CD4-positive, alpha-beta T cell (primary cell): ENCODE measurements around the gene STX1B. TPM values are rescaled to one million over a fixed set of nuclear protein-coding genes. Genes with fewer than 3 reads are reported as not detected.

Source experiments
- ATAC-seq: fragments of 200-7000 bp; cut with Tn5 transposase; one replicate; pipeline ENCODE4 v1.10.0; 2022; ENCODE audit warnings: mild to moderate bottlenecking; ENCODE audit not compliant: poor library complexity
- CTCF ChIA-PET: fragments of 350-600 bp; sonication (Branson Sonifier 250); formaldehyde crosslinking; loops from one replicate; lab custom pipeline; 2021; ENCODE audit warnings: antibody characterized with exemption, inconsistent platforms; lab: Charles Lee
- POLR2A ChIA-PET: fragments of 350-600 bp; sonication (Branson Sonifier 250); formaldehyde crosslinking; loops from one replicate; lab custom pipeline; 2021; ENCODE audit warnings: antibody characterized with exemption, inconsistent platforms; lab: Charles Lee
- DNase-seq, 14 experiments: peaks; one replicate each; pipeline ENCODE4 v3.0.0-alpha.2; 2013 to 2020; ENCODE audit warnings: mixed read lengths in 2 of 14
- H3K27ac ChIP-seq, 2 donors: one replicate each; pipeline versions ENCODE4 v1.5.1 to v1.7.0; 2013; ENCODE audit warnings: low read length in 2 of 2, low read depth in 1 of 2, mild to moderate bottlenecking in 1 of 2
- H3K27me3 ChIP-seq, 2 experiments: 1 replicate in 1 of 2; 2 replicates in 1 of 2; pipeline versions ENCODE4 v1.6.1 to v1.7.0; 2013; ENCODE audit warnings: low read length in 2 of 2, control low read depth in 1 of 2, mild to moderate bottlenecking in 1 of 2, moderate library complexity in 1 of 2; ENCODE audit not compliant: insufficient read depth in 2 of 2, control insufficient read depth in 1 of 2
- H3K36me3 ChIP-seq: one replicate; pipeline ENCODE4 v1.6.1; 2013; ENCODE audit warnings: low read length, control low read depth; ENCODE audit not compliant: insufficient read depth
- H3K4me1 ChIP-seq: one replicate; pipeline ENCODE4 v1.6.1; 2013; ENCODE audit warnings: low read length, control low read depth; ENCODE audit not compliant: insufficient read depth
- H3K4me3 ChIP-seq: one replicate; pipeline ENCODE4 v1.5.1; 2013; ENCODE audit warnings: mild to moderate bottlenecking, low read length, moderate library complexity
- H3K9me3 ChIP-seq, 2 experiments: 1 replicate in 1 of 2; 2 replicates in 1 of 2; pipeline versions ENCODE4 v1.6.1 to v1.7.0; 2013; ENCODE audit warnings: low read length in 2 of 2, mild to moderate bottlenecking in 2 of 2, control low read depth in 1 of 2, moderate library complexity in 1 of 2; ENCODE audit not compliant: control insufficient read depth in 1 of 2, insufficient read depth in 1 of 2
- H3K27ac Mint-ChIP-seq: one replicate; pipeline ENCODE4 v1.8.0; 2020; ENCODE audit warnings: mixed read lengths
- H3K27me3 Mint-ChIP-seq: one replicate; pipeline ENCODE4 v1.8.0; 2021; ENCODE audit warnings: mixed read lengths
- H3K36me3 Mint-ChIP-seq: one replicate; pipeline ENCODE4 v1.8.0; 2021; ENCODE audit warnings: low read depth, mixed read lengths
- H3K4me1 Mint-ChIP-seq: one replicate; pipeline ENCODE4 v1.8.0; 2021; ENCODE audit warnings: low read depth, mixed read lengths
- H3K4me3 Mint-ChIP-seq: one replicate; pipeline ENCODE4 v1.8.0; 2020; ENCODE audit warnings: mild to moderate bottlenecking, mixed read lengths
- H3K9me3 Mint-ChIP-seq: one replicate; pipeline ENCODE4 v1.8.0; 2020; ENCODE audit warnings: mixed read lengths
- intact Hi-C, 2 experiments: fragments of 100-400 bp; cut with DNase I in 1 of 2; cut with micrococcal nuclease in 1 of 2; formaldehyde crosslinking; loops; one replicate each; pipeline versions ENCODE4 v1.15.1 to v1.9.0; 2023 to 2025; cut with DNase I, micrococcal nuclease
- total RNA-seq, 174 experiments: library from RNA in 2 of 174; stranded (reverse) in 2 of 174; gene quantifications; one replicate each; pipeline ENCODE4 v1.2.3 and lab custom pipeline; 2021 to 2026
- TF ChIP-seq, protein P1 (sequence below): fragments of 200-600 bp; IDR thresholded peaks from one replicate; pipeline ENCODE4 v1.8.0; 2022; ENCODE audit warnings: antibody characterized with exemption, mild to moderate bottlenecking

Gene STX1B
- total RNA-seq, 2 experiments from 2014 or later: 2.9 to 3.1 TPM

DNA sequence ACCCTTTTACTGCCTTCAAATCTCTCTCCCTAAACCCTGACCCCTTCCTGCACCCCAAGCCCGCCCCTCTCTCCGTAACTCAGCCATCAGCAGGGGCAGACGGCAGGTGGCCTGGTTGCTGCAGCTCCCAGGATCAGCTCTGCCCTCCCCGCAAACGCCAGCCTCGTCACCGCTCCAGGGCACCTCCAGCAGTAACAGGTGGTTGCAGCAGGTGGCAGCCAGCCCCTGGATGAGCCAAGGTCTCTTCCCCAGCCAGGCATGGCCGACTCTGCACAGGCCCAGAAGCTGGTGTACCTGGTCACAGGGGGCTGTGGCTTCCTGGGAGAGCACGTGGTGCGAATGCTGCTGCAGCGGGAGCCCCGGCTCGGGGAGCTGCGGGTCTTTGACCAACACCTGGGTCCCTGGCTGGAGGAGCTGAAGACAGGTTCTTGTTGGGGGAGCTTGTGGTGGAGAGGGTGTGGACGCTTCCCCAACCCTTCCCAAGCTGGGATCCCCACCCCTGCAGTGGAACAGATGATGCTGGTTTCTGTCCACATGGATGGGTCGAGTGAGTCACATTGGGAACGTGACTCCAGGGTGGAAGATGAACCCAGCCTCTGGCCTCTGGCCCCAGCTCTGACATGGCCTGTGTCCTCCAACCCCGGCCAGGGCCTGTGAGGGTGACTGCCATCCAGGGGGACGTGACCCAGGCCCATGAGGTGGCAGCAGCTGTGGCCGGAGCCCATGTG is 24.9 kb downstream of the STX1B start:
- H3K36me3 Mint-ChIP-seq: peaks cover 29% of the 10 kb centered on the region
- H3K4me3 Mint-ChIP-seq: no peak overlapping the region
- H3K27me3 Mint-ChIP-seq: no peaks in the 10 kb centered on the region
- no peak overlapping the region for H3K4me3 ChIP-seq
- DNase-seq: peak in 2 of 14 experiments; percentile 22 to 43
- TF ChIP-seq, protein P1, sequence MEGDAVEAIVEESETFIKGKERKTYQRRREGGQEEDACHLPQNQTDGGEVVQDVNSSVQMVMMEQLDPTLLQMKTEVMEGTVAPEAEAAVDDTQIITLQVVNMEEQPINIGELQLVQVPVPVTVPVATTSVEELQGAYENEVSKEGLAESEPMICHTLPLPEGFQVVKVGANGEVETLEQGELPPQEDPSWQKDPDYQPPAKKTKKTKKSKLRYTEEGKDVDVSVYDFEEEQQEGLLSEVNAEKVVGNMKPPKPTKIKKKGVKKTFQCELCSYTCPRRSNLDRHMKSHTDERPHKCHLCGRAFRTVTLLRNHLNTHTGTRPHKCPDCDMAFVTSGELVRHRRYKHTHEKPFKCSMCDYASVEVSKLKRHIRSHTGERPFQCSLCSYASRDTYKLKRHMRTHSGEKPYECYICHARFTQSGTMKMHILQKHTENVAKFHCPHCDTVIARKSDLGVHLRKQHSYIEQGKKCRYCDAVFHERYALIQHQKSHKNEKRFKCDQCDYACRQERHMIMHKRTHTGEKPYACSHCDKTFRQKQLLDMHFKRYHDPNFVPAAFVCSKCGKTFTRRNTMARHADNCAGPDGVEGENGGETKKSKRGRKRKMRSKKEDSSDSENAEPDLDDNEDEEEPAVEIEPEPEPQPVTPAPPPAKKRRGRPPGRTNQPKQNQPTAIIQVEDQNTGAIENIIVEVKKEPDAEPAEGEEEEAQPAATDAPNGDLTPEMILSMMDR: no peak
- H3K27ac ChIP-seq: no peak overlapping the region
- CTCF ChIA-PET: interaction anchor here (0.8 to 3.9 kb wide), 7 partner anchors 11 to 458 kb away, joined by 3 to 26 read pairs (median 5); partner anchors contain the start of genes ZNF646, ZNF668 and ZNF843
- H3K36me3 ChIP-seq: peaks cover 32% of the 10 kb centered on the region
- peak; percentile 43 for ATAC-seq
- peaks cover 13% of the 10 kb centered on the region for H3K4me1 ChIP-seq
- POLR2A ChIA-PET: interaction anchor here (0.9 to 2.2 kb wide), 7 partner anchors 11 to 888 kb away, joined by 3 to 8 read pairs (median 3); partner anchors contain the start of genes KAT8, VKORC1, ZNF267 and ZNF646
- no peak overlapping the region for H3K27ac Mint-ChIP-seq
- H3K4me1 Mint-ChIP-seq: no peaks in the 10 kb centered on the region
- H3K9me3 ChIP-seq: no peaks in the 10 kb centered on the region
- H3K27me3 ChIP-seq: no peaks in the 10 kb centered on the region
- intact Hi-C loops: loop anchor here (1.0 to 10.0 kb wide), 10 partner anchors 47 to 883 kb away; partner anchors contain the start of genes STX4 (in 1 of the 2) and VKORC1 (in 1 of the 2)
- no peaks in the 10 kb centered on the region for H3K9me3 Mint-ChIP-seq

DNA sequence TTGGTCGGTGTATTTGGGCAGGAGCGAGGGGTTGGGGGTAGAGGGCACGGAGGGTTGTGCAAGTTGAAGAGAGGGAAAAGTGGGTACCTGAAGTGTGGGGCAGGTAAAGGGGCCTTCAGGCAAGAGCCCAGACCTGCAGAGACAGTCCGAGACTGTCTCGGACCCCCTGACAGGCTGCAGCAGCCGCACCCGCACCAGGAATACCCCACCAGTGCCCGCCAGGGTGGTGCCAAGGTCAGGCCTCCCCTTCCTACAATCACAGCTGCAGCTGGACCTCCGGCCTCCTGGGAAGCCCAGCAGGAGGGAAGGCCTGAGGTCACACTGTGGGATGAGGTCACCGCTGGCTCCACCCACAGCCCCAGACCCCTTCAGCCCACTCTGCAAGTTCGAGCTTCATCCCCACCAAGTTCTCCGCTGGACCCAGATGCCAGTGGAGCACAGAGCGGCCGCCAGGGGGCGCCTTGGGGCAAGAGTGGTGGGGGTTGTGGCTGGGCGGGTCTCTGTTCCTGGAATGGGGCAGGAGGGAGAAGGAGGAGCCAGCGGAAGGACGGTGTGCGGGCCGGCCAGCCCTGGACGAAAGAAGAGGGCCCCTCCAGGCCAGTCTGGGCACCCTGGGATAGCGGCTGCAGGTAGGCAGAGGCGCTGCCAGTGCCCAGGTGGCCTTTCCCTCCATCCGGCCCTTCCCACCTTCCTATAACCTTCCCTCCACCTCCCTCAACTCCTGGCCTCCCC is 25.6 kb downstream of the STX1B start, which contains the start of gene HSD3B7:
HSD3B7 (plus strand) TSS at position 539 of the 732 bp plus-strand sequence. CDS start 452 bp downstream, outside the sequence.
- peak; percentile 74 for ATAC-seq
- Mint-ChIP-seq H3K4me1 (no peaks in the 10 kb centered on the region), H3K27me3 (no peaks in the 10 kb centered on the region), H3K27ac (no peak within 1 kb of the TSS), H3K9me3 (no peaks in the 10 kb centered on the region), H3K36me3 (peaks cover 35% of the 10 kb centered on the region), H3K4me3 (no peak within 1 kb of the TSS)
- peak; percentile 64 to 87 (median 78) for DNase-seq
- Histone ChIP-seq H3K4me1 (peaks cover 13% of the 10 kb centered on the region), H3K9me3 (no peaks in the 10 kb centered on the region), H3K4me3 (no peak within 1 kb of the TSS), H3K36me3 (peaks cover 39% of the 10 kb centered on the region), H3K27me3 (no peaks in the 10 kb centered on the region), H3K27ac (no peak within 1 kb of the TSS)
- intact Hi-C loops: loop anchor here (1.0 to 10.0 kb wide), 10 partner anchors 48 to 883 kb away; partner anchors contain the start of genes STX4 (in 1 of the 2) and VKORC1 (in 1 of the 2)
- ChIA-PET CTCF (interaction anchor here (0.6 to 3.9 kb wide), 11 partner anchors 12 to 884 kb away, joined by 3 to 26 read pairs (median 4); partner anchors contain the start of genes STX4, ZNF646, ZNF668 and ZNF843), POLR2A (interaction anchor here (0.9 to 2.2 kb wide), 7 partner anchors 12 to 889 kb away, joined by 3 to 8 read pairs (median 3); partner anchors contain the start of genes KAT8, VKORC1, ZNF267 and ZNF646)
- TF ChIP-seq, protein P1: peak; percentile 85
